ENCODE measurements around the gene BCL11A. TPM values are rescaled to one million over a fixed set of nuclear protein-coding genes. Genes with fewer than 3 reads are reported as not detected.

BCL11A gene
- total RNA-seq, 4 donors from 2014 or later, result 0.28 to 5.0 (median 1.1) TPM

DNA sequence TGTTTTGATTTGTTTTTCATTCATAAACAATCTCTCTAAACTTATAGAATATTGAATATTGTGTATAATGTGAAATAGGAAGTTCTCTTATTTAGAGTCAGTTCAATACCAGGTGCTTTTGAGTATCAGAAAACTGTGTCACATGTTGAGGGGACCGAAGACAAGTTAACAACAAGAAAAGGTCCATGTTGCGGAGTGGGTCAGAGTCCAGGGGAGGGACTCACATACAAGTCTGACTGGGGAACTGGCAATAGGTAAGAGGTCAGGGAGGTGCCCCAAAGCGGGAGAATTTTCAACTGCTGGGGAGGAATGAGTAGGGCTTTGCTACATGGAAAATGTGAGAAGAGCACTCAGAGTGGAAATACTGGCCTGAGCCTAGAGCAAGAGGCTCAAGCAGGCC is 19.8 kb upstream of the BCL11A start:
- ATAC-seq (ENCODE audit: low FRiP score) (no peak), DNase-seq (ENCODE audit: low spot score) (no peak)
- TF ChIP-seq, protein P1, sequence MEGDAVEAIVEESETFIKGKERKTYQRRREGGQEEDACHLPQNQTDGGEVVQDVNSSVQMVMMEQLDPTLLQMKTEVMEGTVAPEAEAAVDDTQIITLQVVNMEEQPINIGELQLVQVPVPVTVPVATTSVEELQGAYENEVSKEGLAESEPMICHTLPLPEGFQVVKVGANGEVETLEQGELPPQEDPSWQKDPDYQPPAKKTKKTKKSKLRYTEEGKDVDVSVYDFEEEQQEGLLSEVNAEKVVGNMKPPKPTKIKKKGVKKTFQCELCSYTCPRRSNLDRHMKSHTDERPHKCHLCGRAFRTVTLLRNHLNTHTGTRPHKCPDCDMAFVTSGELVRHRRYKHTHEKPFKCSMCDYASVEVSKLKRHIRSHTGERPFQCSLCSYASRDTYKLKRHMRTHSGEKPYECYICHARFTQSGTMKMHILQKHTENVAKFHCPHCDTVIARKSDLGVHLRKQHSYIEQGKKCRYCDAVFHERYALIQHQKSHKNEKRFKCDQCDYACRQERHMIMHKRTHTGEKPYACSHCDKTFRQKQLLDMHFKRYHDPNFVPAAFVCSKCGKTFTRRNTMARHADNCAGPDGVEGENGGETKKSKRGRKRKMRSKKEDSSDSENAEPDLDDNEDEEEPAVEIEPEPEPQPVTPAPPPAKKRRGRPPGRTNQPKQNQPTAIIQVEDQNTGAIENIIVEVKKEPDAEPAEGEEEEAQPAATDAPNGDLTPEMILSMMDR (IDR thresholded peaks at IDR 0.05), result no peak

DNA sequence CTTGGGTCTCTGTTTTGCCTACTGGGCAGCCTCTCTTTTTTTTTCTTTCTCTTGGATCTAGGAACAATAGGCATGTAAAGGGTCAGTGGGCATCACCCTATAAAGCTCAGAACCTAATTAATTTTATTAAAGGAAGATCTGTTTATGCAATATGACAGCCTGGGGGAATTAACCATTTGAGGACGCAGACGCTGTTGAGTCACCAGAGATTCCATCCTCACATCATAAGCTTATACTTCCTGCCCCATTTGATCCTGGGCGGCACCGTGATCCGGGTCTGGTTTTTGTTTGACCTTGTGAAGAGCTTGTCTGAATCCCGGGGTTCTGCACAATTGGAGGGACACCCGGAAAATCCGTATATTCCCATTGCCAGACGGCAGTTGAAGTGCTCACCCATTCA is 16.8 kb upstream of the BCL11A start:
- ATAC-seq (ENCODE audit: low FRiP score) (no peak), DNase-seq (ENCODE audit: low spot score) (no peak)
- TF ChIP-seq, protein P1 (IDR thresholded peaks at IDR 0.05), result no peak

DNA sequence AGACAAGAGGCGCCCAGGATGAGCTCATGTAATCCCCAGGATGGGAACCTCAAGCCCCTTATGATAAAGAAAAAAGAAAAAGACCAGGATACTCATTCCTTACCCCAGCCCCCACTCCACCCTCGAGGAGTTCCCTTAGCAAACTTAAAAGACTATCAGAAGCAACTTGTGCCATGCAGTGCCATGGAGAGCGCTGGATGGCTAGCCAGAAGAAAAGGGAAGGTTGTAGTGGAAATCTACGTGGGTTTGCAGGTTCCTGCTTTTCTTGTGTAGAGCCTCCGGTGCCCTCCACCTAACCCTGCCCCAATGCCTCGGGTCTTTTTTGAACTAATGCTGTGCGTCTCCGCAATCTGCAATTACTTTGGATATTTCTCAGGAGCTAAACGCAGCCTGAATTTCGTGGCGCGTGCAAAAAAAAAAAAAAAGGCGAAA is 16.2 kb upstream of the BCL11A start:
- ATAC-seq (ENCODE audit: low FRiP score) (no peak), DNase-seq (ENCODE audit: low spot score) (no peak)
- TF ChIP-seq, protein P1 (IDR thresholded peaks at IDR 0.05), result no peak

DNA sequence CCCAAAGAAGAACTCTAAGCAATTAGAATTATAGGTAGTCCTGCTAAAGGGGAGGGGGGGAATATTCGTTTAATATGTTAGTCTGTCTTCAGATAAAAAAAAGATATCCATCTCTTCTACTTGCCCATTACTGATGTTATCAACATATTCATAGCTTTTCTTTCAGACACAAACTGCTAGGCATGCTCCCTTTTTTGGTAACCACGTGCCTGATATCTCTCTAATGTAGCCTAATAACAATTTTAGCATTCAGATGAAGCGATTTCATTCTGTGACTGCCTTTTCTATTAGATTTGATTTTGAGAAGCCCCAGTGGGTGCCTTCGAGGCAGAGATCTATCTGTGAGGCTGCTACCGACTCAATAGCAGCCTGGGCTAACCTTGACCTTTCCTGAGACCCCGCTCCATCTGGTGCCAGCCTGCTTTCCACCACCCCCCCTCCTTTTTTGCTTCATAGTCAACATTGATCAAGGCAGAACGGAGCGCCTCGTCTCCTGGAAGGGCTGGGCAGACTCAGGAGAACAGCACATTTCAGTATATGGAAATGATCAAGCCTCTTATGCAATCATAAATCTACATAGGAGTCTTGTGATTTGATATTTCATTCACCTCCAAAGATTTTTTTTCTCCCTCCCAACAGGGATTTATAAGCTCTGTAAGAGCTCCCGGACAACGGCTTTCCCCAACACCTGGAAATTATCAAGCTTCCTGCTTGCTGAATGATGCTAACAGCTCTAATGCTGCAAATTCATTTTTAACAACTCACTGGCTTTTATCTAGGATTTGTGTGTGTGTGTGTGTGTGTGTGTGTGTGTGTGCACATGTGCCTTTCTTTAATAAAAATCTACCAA is 14.7 kb upstream of the BCL11A start:
- DNase-seq (ENCODE audit: low spot score) (no peak), ATAC-seq (ENCODE audit: low FRiP score) (no peak)
- TF ChIP-seq, protein P1 (IDR thresholded peaks at IDR 0.05), result no peak

DNA sequence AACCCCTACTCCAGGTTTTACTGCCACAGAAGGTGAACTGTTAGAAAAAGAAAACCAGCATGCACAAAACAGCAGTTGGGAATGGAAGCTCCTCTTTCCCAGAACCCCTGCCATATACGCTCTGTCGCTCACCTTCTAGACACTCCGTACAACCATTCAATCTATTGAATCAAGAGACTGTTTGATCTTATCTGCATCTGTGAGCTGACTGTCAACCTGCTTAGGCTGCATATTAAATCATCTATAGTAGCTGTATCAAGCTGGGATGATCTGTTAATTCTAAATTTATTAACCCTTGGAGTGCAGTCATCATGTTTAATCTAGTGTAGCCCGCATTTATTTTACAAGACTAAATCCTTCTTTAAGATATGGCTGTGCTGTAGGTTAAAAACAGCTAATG is 13.6 kb upstream of the BCL11A start:
- TF ChIP-seq, protein P1 (IDR thresholded peaks at IDR 0.05), result no peak
- DNase-seq (ENCODE audit: low spot score) (no peak), ATAC-seq (ENCODE audit: low FRiP score) (no peak)

DNA sequence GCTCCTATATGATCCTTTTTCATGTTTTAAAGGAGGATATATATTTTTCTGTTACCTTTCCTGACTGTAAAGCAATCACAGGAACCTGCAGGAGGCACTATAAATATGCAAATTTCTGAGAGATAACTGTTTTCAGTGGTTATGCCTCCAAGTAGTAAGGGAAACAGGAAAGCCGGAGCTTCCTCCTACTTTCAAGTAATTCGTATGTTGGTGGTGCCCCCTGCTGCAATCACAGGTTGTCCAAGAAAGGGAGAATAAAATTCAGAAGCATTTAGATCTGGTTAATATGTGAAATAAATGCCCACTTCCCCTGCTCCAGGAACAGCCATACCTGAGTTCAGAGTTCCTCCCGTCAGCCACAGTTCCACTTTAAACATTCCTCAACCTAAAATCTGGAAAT is 12.0 kb upstream of the BCL11A start:
- ATAC-seq (ENCODE audit: low FRiP score) (no peak), DNase-seq (ENCODE audit: low spot score) (no peak)
- TF ChIP-seq, protein P1 (IDR thresholded peaks at IDR 0.05), result no peak
